ENCODE data around the gene RBM39.
"Not testable (repeated sequence)": the region's sequence is repeated elsewhere in the genome, so short reads cannot be mapped to it uniquely, and the experiment has no call there.

RBM39 gene

DNA sequence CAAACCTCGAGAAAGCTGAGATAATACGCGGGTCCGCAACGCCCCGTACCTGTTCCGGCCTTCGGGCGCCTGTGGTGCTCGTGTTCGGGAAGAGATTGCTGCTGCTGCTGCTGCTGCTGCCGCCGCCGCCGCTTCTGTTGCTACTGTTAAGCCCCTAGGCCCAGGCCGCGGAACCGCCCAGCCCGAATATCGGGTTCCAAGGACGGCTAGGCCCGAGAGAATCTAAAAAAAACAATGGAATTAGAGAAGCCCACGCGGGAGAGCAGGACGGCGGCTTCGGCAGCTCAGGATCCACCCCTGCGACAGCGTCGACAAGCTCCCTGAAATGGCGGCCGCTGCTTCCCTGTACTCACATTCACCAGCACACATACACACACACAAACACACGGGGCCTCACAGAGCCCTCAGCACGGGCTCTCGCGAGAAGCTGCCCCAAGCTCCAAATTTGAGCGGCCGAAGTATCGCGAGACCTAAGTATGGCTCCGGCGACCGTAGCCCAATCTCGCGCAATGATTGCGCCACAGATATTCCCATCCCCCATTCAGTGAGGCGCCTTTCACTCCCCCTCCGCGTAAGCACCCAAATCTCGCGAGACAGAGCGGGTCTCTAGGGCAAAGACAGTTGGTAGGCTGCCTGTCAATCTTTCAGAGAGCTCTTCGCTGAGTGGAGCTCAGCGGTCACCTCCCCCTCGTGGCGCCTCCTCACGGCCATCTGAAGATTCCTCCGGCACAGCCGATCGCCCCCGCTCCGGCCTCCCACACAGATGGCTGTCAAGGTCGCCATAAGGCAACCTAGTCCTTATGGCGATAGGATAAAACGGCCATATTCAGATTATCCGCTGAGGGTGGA lies at the start of gene RBM39:
Gene RBM39, minus strand, starts transcription at position 369 of the 849 bp plus-strand sequence. CDS start 1,386 bp downstream, outside the sequence.
- peak; percentile 96 for DNase-seq

DNA sequence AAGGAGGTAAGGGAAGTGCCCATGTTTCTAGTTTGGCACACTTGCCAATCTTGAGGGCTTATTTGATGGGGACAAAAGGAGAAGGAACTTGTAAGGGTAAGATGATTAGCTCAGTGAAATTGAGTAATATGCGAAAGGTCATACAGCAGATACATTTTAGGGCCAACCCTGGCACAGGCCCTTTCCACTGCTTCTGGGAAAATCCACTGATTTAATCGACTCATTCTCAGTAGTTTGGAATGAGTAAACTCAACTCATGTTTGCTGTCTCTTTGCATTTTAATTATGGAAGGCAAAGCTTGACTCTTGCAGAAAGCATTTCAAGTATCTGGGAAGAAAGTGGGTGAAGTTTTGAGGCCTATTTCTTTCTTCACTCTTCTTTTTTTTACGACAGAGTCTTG lies 49.8 kb upstream of the RBM39 start:
- DNase-seq, result no peak

DNA sequence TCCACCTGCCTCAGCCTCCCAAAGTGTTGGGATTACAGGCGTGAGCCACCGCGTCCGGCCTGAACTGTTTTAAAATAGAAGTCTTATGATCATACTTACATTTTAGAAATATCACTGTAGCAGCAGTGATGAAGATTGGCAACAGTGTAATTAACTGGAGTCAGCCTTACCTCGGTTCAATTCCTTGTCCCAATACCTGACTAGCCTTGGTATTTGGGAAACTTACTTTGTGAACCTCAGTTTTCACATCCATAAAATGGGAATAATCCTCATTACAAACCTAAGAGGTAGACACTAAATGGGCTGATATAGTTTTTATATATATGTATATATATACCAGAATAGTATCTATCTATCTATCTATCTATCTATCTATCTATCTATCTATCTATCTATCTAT lies 49.0 kb upstream of the RBM39 start:
- no peak for DNase-seq

DNA sequence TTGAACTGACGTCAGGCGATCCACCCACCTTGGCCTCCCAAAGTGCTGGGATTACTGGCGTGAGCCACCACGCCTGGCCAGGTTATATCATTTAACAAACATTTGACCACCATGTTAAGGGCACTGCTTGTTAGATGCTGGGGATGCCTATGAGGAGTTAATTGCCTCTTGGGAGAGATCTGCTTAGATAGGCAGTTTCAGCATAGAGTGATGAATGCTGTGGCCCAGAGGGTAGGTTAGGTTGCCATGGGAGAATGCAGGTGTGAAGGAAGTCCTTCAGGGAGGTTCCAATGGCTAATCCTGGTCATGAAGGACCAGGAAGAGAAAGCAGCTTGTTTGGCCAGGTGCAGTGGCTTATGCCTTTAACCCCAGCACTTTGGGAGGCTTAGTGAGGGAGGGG lies 46.7 kb upstream of the RBM39 start:
- no peak for DNase-seq

DNA sequence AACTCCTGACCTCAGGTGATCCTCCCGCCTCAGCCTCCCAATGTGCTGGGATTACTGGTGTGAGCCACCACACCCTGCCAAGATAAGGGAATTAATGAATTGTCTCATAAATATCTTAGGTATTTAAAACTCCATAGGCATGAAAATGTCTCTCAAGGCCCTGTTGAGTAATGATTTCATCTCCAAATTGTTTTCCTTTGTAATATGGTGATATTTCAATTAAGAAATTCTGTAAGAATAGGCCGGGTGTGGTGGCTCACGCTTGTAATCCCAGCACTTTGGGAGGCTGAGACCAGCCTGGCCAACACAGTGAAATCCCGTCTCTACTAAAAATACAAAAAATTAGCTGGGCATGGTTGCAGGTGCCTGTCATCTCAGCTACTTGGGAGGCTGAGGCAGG lies 43.5 kb upstream of the RBM39 start:
- DNase-seq, result not testable (repeated sequence)

DNA sequence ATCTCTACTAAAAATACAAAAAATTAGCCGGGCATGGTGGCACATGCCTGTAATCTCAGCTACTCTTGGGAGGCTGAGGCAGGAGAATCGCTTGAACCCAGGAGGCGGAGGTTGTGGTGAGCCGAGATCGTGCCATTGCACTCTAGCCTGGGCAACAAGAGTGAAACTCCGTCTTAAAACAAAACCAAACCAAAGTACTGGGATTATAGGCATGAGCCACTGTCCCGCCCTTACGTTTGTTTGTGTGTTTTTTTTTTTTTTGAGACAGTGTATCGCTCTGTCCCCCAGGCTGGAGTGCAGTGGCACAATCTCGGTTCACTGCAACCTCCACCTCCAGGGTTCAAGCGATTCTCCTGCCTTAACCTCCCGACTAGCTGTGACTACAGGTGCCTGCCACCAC lies 41.8 kb upstream of the RBM39 start:
- DNase-seq, result not testable (repeated sequence)

DNA sequence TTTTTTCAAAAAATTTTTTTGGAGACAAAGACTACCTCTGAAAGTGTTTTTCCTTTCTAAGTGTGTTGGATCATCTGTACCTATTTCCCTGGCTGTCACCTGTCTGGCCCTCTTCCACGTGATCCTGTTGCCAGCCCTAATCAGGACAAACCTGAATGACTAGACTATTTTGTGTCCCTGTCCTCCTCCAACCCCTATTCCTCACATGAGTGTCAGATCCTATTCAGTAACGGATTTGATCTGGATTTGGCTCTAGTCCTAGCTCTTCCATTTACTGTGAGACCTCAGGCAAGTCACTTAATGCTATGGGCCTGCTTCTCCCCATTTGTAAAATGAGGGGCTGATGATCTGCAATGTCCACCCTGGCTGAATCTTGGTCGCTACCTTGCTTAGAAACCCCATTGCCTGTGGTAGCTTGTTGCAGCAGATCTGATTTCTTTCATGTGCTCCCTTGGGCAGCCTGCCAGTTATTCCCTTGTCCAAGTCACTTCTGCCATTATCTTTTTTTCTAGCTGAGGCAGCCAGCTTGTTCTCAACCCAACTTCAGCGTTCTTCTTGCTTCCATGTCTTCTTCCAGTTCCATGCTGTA lies 34.5 kb upstream of the RBM39 start:
- DNase-seq, result no peak

DNA sequence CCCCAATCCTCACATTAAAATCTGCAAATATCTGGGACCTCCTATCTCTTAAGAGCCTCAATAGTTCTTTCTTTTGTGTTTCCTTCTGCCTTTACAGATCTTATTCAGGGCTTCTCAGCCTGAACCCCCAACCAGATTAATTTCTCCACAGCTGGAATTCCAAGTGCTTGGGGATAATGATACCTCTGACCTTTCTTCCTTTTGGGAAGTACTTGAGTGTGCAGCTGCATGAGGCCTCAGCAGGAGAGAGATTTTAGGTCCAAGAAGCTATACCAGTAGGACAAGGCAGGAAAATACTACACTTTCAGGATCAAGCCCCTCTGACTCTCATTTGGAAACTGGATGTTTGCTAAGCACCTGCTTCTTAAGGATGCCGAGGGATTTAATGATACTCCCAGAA lies 32.3 kb upstream of the RBM39 start:
- DNase-seq, result no peak

DNA sequence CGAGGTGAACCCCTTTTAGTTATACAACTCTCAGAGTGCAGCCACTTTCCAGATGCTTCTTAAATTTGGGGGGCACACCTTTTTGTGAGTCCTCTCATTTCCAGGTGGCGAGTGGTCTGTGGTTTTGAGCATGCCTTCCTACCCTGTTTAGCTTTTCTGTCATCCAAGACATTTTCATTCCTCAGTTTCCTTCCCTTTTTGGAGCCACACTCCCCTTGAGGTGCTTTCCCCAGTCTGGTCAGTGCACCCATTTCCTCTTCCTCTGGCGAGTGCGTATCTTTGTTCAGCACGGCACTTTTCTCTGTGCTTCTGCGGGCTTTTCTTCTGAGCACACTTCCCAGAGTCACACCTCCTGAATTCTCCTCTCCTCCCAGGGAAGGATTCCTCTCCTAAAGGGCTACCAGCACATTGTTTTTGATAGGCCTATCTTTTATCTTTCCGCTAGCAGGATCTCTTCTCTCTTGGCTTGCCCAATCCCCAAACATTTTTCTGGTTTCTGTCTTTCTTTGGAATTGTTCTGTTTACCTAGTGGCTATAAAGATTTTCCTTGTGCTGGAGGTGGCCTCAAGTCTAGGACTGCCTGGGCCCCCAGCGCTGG lies 31.2 kb upstream of the RBM39 start:
- DNase-seq, result peak; percentile 20

DNA sequence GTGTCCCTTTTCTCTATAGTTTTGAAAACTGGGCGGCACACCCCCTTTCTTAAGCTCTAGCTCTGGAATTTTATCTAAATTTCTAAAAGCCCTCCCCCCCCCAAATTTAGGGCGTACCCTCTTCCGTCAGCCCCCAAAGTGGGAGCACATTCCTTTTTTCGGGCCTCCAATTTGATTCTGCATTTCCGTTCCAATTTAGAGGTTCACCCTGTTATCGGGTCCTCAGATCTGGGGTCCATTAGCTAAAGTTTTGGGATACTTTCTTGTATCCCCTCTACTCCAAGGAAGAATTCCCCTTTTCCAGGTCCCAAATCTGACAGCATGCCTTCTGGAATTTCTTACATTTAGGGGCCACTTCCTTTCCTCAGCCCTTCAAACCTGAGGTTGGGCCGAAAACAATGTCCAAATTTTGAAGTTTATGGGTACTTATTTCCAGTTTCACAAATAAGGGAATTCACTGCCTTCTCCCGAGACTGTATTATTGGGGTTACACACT lies 30.6 kb upstream of the RBM39 start:
- no peak for DNase-seq

DNA sequence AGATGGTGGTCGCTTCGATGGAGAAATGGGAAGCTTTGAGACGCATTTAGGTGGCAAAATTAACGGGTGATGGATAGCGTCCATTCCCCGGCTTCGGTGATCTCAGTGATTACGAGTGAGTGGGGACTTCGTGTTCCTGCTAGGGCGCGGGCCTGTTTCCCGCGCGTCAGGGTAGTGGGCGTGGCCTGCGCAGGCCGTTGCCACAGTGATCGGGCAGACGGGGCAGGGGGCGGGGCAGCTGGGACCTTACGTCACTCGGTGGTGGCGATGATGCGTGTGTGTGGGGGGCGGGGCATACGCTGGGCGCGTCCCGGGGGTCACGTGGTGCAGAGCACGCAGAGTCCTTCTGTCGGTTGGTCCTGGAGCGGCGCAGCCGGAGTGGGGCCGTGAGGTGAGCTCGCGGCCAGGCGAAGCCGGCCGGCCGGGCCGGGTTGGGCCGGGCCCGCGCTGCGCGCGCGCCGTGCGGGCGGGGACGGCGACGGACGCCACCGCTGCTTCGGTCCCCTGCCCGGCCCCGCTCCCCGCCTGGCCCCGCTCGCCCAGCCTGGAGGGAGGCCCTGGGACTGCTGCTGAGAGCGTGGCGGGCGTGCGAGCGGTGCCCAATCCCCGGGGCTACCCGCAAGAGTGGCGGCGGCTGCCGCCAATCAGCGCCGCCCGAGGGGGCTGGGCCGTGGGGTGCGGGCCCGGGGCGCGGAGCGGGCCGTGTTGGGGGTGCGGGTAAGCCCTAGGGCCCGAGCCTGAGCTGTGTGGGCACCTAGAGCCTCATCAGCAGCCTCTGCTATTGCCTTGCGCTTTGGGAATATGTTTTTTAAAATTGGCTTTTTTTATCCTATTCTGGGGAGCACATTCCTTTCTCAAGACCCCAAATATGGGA lies 29.9 kb upstream of the RBM39 start, which contains the start of gene PHF20:
Gene PHF20, plus strand, starts transcription at position 327 of the 874 bp plus-strand sequence. CDS start 29,508 bp downstream, outside the sequence.
- peak; percentile 99 for DNase-seq

DNA sequence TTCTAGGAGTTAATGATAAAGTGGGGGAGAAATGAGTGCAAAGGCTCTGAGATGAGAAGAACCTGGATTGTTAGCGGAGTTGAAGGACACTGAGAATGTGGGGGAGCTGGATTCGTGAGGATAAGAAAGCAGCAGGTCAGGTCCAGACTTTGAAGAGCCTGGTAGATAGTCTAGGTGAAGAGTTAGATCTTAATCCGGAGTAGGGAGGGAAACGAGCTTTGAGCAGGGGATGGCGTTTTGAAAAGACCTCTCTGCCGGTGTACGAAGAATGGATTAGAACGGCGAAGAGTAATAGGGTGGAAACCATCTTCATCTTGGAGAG lies 29.3 kb upstream of the RBM39 start:
- DNase-seq, result no peak

DNA sequence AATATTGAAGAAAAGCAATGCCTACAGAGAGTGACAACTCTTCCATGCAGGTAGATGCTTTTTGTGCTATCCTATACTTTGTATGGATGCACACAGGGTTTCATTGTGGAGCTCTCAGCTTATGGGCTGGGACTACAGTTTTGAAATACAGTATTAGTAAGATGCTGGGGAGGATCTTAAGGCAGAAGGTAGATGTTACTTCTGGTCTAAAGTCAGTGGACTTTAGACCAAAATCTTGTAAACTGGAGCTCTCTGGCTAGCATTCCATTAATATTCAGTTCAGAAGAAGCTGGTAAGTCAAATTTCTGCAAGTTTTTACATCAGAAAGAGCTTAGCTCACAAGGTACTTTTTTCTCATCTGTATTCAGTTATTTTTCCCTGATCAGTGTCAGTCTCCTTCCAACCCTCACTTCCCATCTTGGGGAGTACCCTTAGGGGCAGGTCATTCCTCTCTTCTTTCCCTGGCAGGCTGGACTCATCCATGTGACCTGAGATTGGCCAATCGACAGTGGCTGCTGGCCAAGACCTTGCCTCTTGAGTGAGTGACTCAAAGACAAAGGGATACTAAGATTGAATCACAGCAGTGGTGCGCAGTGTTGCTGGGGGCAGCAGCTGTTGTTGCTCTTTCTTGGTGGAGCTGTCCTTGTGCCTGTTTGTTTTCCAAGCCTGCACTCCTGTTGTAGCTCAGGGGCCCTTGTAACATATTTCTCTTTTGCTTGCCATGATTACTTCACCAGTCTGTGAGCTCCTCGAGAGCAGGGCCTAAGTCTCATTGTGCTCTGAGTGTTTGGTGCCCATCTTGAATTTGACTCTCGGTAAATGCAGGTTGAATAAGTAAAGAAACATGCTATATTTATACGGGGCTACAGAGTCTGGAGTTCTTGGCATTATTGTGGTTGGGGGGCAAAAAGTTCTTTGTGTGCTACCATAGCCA lies 26.9 kb upstream of the RBM39 start:
- peak; percentile 46 for DNase-seq

DNA sequence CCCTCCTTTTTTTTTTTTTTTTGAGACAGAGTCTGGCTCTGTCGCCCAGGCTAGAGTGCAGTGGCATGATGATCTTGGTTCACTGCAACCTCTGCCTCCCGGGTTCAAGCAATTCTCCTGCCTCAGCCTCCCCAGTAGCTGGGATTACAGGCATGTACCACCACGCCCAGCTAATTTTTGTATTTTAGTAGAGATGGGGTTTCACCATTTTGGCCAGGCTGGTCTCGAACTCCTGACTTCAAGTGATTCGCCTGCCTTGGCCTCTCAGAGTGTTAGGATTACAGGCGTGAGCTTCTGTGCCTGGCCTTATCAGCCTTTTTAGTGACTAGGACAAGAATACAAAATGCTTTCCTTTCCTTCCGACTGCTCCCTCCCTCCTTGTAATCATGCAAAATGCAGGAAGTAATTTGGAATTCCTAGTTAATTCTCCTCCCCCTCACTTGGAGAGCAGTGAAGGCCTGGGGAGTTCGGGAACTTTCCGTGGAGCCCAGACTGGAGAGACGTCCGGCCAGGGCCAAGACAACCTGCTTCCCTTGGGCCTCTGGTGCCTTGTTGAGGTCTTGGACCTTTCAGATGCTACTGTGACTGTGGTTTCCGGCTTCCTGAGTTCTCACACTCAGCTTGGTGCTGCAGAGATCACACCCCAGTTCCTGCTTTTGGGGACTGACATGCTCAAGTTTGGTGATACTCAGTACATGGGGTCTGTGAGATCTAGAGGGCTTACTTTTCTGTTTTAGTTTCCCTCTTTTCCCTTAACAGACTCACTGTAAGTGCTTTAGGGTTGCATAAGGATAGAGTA lies 25.8 kb upstream of the RBM39 start:
- DNase-seq, result peak; percentile 61

DNA sequence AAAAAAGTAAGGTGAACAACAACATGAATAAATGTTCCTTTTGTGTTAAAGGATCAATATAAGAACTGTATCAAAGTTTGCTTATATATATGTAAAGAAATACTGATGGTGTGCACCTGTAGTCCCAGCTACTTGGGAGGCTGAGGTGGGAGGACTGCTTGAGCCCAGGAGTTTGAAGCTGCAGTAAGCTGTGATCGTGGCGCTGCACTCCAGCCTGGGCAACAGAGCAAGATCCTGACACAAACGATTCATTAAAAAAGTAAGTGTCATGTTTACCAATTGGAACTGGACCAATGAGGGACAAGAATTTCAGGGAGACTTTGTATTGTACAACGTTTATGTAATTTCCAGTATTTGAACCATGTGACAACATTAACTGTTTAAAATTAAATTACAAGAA lies 24.8 kb upstream of the RBM39 start:
- DNase-seq, result no peak

DNA sequence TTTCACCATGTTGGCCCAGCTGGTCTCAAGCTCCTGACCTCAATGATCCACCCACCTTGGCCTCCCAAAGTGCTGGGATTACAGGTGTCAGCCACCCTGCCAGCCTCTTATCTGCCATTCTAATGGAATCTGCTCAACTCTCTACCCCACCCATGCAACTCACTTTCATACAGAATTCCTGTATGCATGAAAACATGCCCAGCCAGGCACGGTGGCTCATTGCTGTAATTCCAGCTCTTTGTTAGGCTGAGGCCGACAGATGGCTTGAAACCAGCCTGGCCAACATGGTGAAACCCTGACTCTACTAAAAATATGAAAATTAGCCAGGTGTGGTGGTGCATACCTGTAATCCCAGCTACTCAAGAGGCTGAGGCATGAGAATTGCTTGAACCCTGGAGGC lies 22.9 kb upstream of the RBM39 start:
- DNase-seq, result not testable (repeated sequence)

DNA sequence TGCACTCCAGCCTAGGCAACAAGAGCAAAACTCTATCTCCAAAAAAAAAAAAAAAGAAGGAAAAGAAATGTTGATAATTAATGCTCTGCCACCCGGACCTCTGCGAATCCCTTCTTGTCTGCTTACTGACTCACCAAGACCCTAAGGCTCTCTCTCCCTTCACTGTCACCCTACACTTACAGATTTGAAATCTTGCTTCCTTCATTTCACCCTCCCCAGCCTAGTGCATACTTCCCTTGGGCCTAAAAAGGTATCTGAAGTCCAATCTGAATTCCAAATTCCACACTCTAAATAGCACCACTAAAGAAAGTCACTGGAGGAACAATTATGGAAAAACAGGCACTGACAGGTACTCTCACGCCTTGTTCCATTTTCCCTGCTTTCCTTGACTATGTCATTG lies 20.4 kb upstream of the RBM39 start:
- DNase-seq, result no peak

DNA sequence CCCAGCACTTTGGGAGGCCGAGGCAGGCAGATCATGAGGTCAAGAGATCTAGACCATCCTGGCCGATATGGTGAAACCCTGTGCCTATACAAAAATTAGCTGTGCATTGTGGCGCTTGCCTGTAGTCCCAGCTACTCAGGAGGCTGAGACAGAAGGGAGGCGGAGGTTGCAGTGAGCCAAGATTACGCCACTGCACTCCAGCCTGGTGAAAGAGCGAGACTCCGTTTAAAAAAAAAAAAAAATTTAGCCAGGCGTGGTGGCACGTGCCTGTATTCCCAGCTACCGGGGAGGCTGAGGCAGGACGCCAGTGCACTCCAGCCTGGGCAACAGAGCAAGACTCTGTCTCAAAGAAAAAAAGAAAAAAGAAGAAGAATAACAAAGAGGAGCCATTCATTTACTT lies 19.5 kb upstream of the RBM39 start:
- not testable (repeated sequence) for DNase-seq

DNA sequence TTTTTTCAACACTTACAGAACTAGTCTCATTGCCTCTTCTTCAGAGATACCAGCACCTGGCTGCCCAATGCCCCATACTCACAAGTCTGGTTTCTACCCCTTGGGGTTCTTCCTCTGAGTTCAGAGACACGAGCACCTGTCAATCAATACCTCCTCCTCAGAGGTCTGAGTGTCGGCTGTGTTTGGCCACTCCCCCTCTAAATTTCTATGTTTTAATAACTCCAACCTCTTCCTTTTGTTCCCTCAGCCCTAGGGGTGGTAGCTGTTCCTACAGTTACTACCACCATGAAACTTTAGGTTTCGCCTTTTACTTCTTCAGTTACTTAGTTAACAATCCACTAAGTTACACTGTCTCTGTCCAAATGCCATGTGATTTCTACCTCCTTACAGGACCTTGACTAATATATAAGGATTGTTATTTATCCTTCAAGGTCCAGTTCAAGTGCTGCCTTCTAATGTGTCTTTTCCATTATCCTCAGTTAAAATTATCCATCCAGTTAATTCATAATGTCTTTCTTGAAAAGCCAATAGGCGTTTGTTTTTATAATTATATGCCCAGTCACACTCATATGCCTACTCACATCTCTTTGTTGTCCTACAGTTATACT lies 15.1 kb upstream of the RBM39 start:
- DNase-seq, result no peak

DNA sequence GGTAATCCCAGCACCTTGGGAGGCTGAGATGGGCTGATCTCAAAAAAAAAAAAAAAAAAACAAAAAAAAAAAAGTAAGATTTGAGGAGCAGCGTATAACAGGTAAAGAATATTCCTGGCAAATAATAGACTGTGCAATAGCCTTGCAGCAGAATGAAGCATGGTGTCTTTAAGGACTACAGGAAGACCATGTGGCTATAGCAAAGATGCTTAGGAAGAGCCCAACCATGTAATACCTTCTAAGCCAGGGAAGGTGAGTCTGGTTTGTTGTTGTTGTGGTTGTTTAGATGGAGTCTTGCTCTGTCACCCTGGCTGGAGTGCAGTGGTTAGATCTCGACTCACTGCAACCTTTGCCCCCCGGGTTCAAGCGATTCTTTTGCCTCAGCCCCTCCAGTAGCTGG lies 14.3 kb upstream of the RBM39 start:
- no peak for DNase-seq

DNA sequence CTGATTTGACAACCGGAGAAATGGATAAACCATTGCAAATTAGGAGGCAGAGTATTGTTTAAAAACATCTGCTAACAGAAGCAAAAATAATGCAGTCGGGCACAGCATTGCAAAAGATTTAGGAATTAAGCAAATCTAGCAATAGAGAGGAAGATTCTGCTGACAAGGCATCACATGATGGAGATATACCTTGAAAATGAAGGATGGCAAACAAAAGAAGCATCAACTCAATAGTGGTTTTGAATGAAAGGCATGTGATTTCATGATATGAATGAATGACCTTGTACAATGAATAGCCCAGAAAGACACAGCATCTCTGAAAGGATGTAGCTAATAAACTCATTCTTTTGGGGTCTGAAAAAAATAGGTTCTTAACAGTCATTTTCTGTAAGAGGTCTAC lies 8.6 kb upstream of the RBM39 start:
- DNase-seq, result no peak

All from activated T-cell treated with anti-CD3 and anti-CD28 coated beads, Interleukin-2, amount 50 U/mL, for 1 hour (primary cell).